DLD1 (cell line): ENCODE measurements around the gene SYNDIG1.

Experiments used
- in situ Hi-C: cut with HindIII; loops from 2 replicates; pipeline ENCODE4 v1.10.0; 2017; ENCODE audit warnings: low sequenced_read_pairs

The SYNDIG1 gene

GRCh38 chr20:24469116-24469893 is at the start of gene SYNDIG1:
Gene SYNDIG1 (plus strand): TSS chr20:24469629. CDS start chr20:24543098, 73,469 bp downstream.
- in situ Hi-C loops = no loop called here

- in situ Hi-C loops = no loop called here
These were observed 49.6 kb upstream of the SYNDIG1 start for GRCh38 chr20:24419786-24420185.

- in situ Hi-C loops = no loop called here
These were observed 48.9 kb upstream of the SYNDIG1 start for GRCh38 chr20:24420567-24420966.

- in situ Hi-C loops = no loop called here
These were observed 48.4 kb upstream of the SYNDIG1 start for GRCh38 chr20:24421071-24421470.

GRCh38 chr20:24422091-24422760 is 47.2 kb upstream of the SYNDIG1 start:
- in situ Hi-C loops = no loop called here

- in situ Hi-C loops = no loop called here
These were observed 45.8 kb upstream of the SYNDIG1 start for GRCh38 chr20:24423390-24424313.

GRCh38 chr20:24425523-24426135 is 43.8 kb upstream of the SYNDIG1 start:
- in situ Hi-C loops = no loop called here

- in situ Hi-C loops = no loop called here
These were observed 38.0 kb upstream of the SYNDIG1 start for GRCh38 chr20:24431279-24432045.

- in situ Hi-C loops = no loop called here
These were observed 37.4 kb upstream of the SYNDIG1 start for GRCh38 chr20:24432046-24432442.

- in situ Hi-C loops = no loop called here
These were observed 33.3 kb upstream of the SYNDIG1 start for GRCh38 chr20:24436160-24436559.

GRCh38 chr20:24437196-24438082 is 32.0 kb upstream of the SYNDIG1 start:
- in situ Hi-C loops = no loop called here

GRCh38 chr20:24438331-24438730 is 31.1 kb upstream of the SYNDIG1 start:
- in situ Hi-C loops = no loop called here

GRCh38 chr20:24439737-24440387 is 29.6 kb upstream of the SYNDIG1 start:
- in situ Hi-C loops = no loop called here

- in situ Hi-C loops = no loop called here
These were observed 27.8 kb upstream of the SYNDIG1 start for GRCh38 chr20:24441661-24442060.

- in situ Hi-C loops = no loop called here
These were observed 26.5 kb upstream of the SYNDIG1 start for GRCh38 chr20:24442909-24443308.

GRCh38 chr20:24443436-24443835 is 26.0 kb upstream of the SYNDIG1 start:
- in situ Hi-C loops = no loop called here

GRCh38 chr20:24444526-24445190 is 24.8 kb upstream of the SYNDIG1 start:
- in situ Hi-C loops = no loop called here

GRCh38 chr20:24445510-24446170 is 23.8 kb upstream of the SYNDIG1 start:
- in situ Hi-C loops = no loop called here
